GM19324 (cell line): ENCODE measurements around the gene COL6A6.

ENCODE experiments used
- ATAC-seq: cut with Tn5 transposase; IDR thresholded peaks from one replicate; pipeline ENCODE4 v1.9.1; 2021; ENCODE audit warnings: mild to moderate bottlenecking, moderate library complexity; ENCODE audit not compliant: unreplicated experiment, low FRiP score

COL6A6 gene

GRCh38 chr3:130516645-130517512 is at the start of gene COL6A6:
COL6A6 (plus strand) TSS chr3:130517177; CDS start chr3:130560365, 43,188 bp downstream.
- ATAC-seq, result no peak

GRCh38 chr3:130468311-130468710 is 48.7 kb upstream of the COL6A6 start:
- ATAC-seq, result no peak

GRCh38 chr3:130470126-130470525 is 46.9 kb upstream of the COL6A6 start:
- ATAC-seq, result no peak

- ATAC-seq, result no peak
Measured at GRCh38 chr3:130473416-130473815, 43.6 kb upstream of the COL6A6 start.

- no peak for ATAC-seq
Measured at GRCh38 chr3:130480736-130481135, 36.2 kb upstream of the COL6A6 start.

- no peak for ATAC-seq
Measured at GRCh38 chr3:130488288-130488687, 28.7 kb upstream of the COL6A6 start.

GRCh38 chr3:130488769-130489450 is 28.1 kb upstream of the COL6A6 start:
- no peak for ATAC-seq

- ATAC-seq, result no peak
Measured at GRCh38 chr3:130490241-130490640, 26.7 kb upstream of the COL6A6 start.

- ATAC-seq, result no peak
Measured at GRCh38 chr3:130491431-130491830, 25.5 kb upstream of the COL6A6 start.

GRCh38 chr3:130504701-130505100 is 12.3 kb upstream of the COL6A6 start:
- ATAC-seq, result no peak

GRCh38 chr3:130506031-130506430 is 10.9 kb upstream of the COL6A6 start:
- no peak for ATAC-seq

- ATAC-seq, result no peak
Measured at GRCh38 chr3:130507746-130508145, 9.2 kb upstream of the COL6A6 start.

GRCh38 chr3:130509008-130509407 is 8.0 kb upstream of the COL6A6 start:
- no peak for ATAC-seq

GRCh38 chr3:130514681-130515080 is 2.3 kb upstream of the COL6A6 start:
- no peak for ATAC-seq

GRCh38 chr3:130515755-130516154 is 1.2 kb upstream of the COL6A6 start:
- ATAC-seq, result no peak

GRCh38 chr3:130517602-130518001 is 625 bp downstream of the COL6A6 start:
- ATAC-seq, result no peak

GRCh38 chr3:130519754-130520153 is 2.8 kb downstream of the COL6A6 start:
- no peak for ATAC-seq

GRCh38 chr3:130522399-130522798 is 5.4 kb downstream of the COL6A6 start:
- no peak for ATAC-seq

- no peak for ATAC-seq
Measured at GRCh38 chr3:130527426-130527825, 10.4 kb downstream of the COL6A6 start.

GRCh38 chr3:130528120-130528519 is 11.1 kb downstream of the COL6A6 start:
- ATAC-seq, result no peak

GRCh38 chr3:130529486-130530215 is 12.7 kb downstream of the COL6A6 start:
- no peak for ATAC-seq
